HEK293 (cell line): ENCODE results near the gene TENT4B.

Experiments used
- ZNF302 ChIP-seq: fragments of 450-650 bp; formaldehyde crosslinking; IDR thresholded peaks from 2 replicates; pipeline ENCODE4 v1.5.1; 2016; ENCODE audit warnings: missing biosample characterization, missing genetic modification characterization, low read depth
- ZNF629 ChIP-seq: fragments of 450-650 bp; formaldehyde crosslinking; IDR thresholded peaks from 2 replicates; pipeline ENCODE4 v1.5.1; 2017; ENCODE audit warnings: missing biosample characterization, missing genetic modification characterization
- TF ChIP-seq, protein P1 (sequence below): fragments of 450-650 bp; formaldehyde crosslinking; IDR thresholded peaks from 2 replicates; pipeline ENCODE4 v1.5.0; 2017; ENCODE audit warnings: missing biosample characterization, missing genetic modification characterization, borderline replicate concordance
- TF ChIP-seq, protein P2 (sequence below): fragments of 450-650 bp; formaldehyde crosslinking; IDR thresholded peaks from 2 replicates; pipeline ENCODE4 v1.5.1; 2016; ENCODE audit warnings: missing biosample characterization, missing genetic modification characterization
- TF ChIP-seq, protein P3 (sequence below): fragments of 450-650 bp; formaldehyde crosslinking; IDR thresholded peaks from 2 replicates; pipeline ENCODE4 v1.5.1; 2016; ENCODE audit warnings: missing biosample characterization, missing genetic modification characterization

DNA sequence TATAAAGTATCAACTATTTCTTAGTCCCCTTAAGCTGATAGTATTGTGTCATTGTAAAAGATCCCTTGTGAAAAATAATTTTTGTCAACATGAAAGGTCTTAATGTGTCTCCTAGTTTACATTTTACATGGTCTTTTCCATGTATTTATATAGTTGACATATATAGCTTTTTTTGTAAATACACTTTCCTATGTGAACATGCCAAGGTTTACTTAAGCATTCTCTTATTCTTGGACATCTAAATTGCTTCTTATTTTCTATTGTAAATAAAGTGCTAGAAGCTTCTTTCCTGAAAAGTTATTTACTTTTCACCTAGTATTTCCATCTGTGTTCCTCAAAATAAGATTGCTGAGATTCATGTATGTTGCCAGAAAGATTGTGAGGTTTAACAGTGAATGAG lies 29.3 kb downstream of the TENT4B start:
- TF ChIP-seq, protein P1, sequence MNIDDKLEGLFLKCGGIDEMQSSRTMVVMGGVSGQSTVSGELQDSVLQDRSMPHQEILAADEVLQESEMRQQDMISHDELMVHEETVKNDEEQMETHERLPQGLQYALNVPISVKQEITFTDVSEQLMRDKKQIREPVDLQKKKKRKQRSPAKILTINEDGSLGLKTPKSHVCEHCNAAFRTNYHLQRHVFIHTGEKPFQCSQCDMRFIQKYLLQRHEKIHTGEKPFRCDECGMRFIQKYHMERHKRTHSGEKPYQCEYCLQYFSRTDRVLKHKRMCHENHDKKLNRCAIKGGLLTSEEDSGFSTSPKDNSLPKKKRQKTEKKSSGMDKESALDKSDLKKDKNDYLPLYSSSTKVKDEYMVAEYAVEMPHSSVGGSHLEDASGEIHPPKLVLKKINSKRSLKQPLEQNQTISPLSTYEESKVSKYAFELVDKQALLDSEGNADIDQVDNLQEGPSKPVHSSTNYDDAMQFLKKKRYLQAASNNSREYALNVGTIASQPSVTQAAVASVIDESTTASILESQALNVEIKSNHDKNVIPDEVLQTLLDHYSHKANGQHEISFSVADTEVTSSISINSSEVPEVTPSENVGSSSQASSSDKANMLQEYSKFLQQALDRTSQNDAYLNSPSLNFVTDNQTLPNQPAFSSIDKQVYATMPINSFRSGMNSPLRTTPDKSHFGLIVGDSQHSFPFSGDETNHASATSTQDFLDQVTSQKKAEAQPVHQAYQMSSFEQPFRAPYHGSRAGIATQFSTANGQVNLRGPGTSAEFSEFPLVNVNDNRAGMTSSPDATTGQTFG = no peak
- TF ChIP-seq, protein P2, sequence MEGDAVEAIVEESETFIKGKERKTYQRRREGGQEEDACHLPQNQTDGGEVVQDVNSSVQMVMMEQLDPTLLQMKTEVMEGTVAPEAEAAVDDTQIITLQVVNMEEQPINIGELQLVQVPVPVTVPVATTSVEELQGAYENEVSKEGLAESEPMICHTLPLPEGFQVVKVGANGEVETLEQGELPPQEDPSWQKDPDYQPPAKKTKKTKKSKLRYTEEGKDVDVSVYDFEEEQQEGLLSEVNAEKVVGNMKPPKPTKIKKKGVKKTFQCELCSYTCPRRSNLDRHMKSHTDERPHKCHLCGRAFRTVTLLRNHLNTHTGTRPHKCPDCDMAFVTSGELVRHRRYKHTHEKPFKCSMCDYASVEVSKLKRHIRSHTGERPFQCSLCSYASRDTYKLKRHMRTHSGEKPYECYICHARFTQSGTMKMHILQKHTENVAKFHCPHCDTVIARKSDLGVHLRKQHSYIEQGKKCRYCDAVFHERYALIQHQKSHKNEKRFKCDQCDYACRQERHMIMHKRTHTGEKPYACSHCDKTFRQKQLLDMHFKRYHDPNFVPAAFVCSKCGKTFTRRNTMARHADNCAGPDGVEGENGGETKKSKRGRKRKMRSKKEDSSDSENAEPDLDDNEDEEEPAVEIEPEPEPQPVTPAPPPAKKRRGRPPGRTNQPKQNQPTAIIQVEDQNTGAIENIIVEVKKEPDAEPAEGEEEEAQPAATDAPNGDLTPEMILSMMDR (tag by site-specific recombination) = no peak
- TF ChIP-seq ZNF302 (tag by site-specific recombination) (no peak), ZNF629 (tag by site-specific recombination) (no peak)
- TF ChIP-seq, protein P3, sequence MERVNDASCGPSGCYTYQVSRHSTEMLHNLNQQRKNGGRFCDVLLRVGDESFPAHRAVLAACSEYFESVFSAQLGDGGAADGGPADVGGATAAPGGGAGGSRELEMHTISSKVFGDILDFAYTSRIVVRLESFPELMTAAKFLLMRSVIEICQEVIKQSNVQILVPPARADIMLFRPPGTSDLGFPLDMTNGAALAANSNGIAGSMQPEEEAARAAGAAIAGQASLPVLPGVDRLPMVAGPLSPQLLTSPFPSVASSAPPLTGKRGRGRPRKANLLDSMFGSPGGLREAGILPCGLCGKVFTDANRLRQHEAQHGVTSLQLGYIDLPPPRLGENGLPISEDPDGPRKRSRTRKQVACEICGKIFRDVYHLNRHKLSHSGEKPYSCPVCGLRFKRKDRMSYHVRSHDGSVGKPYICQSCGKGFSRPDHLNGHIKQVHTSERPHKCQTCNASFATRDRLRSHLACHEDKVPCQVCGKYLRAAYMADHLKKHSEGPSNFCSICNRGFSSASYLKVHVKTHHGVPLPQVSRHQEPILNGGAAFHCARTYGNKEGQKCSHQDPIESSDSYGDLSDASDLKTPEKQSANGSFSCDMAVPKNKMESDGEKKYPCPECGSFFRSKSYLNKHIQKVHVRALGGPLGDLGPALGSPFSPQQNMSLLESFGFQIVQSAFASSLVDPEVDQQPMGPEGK (tag by site-specific recombination) = no peak
